HCT116 (cell line): ENCODE data around the gene MACROD1. TPM values are rescaled to one million over a fixed set of nuclear protein-coding genes. Genes with fewer than 3 reads are reported as not detected.

Experiments used
- ATAC-seq: fragments of 200-7000 bp; cut with Tn5 transposase; 2 replicates; pipeline ENCODE4 v1.9.1; 2020; ENCODE audit warnings: mild to moderate bottlenecking, moderate library complexity
- BruUV-seq: library from RNA; stranded (reverse); fragments of 400-500 nt; replicated peaks from 2 replicates; lab custom pipeline; 2021; lab: Mats Ljungman, UMichigan
- CTCF ChIA-PET: fragments of 300-600 bp; sonication (Branson Sonifier 250); formaldehyde crosslinking; loops from one replicate; lab custom pipeline; 2021; ENCODE audit warnings: antibody characterized with exemption; lab: Charles Lee
- POLR2A ChIA-PET: fragments of 300-600, 350-600 bp; sonication (Branson Sonifier 250); formaldehyde crosslinking; loops from one replicate; lab custom pipeline; 2021; ENCODE audit warnings: antibody characterized with exemption; lab: Charles Lee
- RAD21 ChIA-PET, 2 experiments: fragments of 300-600 bp; sonication (Branson Sonifier 250); formaldehyde crosslinking; loops; one replicate each; lab custom pipeline; 2023; ENCODE audit warnings: low total read pairs in 2 of 2; ENCODE audit not compliant: uncharacterized antibody in 2 of 2, unreplicated experiment in 2 of 2, low non-redundant PET in 1 of 2; lab: Charles Lee
- DNase-seq: peaks from one replicate; pipeline ENCODE4 v3.0.0-alpha.2; 2010; ENCODE audit warnings: low read depth, low spot score
- H2AFZ ChIP-seq: fragments of 200-600 bp; shearing (Covaris generic), sonication (generic); 2 replicates; pipeline ENCODE4 v1.6.1; 2017; ENCODE audit warnings: low read depth, mixed run types, mixed read lengths, antibody characterized with exemption, low read length; ENCODE audit not compliant: poor library complexity, severe bottlenecking
- H3K27ac ChIP-seq: 2 replicates; pipeline ENCODE4 v1.5.1; 2012; ENCODE audit warnings: low read depth, low read length
- H3K27me3 ChIP-seq: fragments of 200-600 bp; sonication (generic); 2 replicates; pipeline ENCODE4 v1.6.1; 2016; ENCODE audit warnings: mixed run types, low read length, mixed read lengths; ENCODE audit not compliant: insufficient read depth
- H3K36me3 ChIP-seq, 2 experiments: fragments of 200-500 bp in 1 of 2; fragments of 200-600 bp in 1 of 2; sonication (Bioruptor generic) in 1 of 2; sonication (generic) in 1 of 2; 2 replicates each; pipeline versions ENCODE4 v1.5.1 to v1.6.1; 2014 to 2016; ENCODE audit warnings: low read length in 2 of 2, inconsistent platforms in 1 of 2, mixed read lengths in 1 of 2, mixed run types in 1 of 2; ENCODE audit not compliant: insufficient read depth in 2 of 2, control insufficient read depth in 1 of 2
- H3K4me1 ChIP-seq, 2 experiments: fragments of 200-600 bp in 1 of 2; sonication (generic) in 1 of 2; 2 replicates each; pipeline versions ENCODE4 v1.5.1 to v1.6.1; 2012 to 2017; ENCODE audit warnings: low read length in 2 of 2, inconsistent platforms in 1 of 2, mild to moderate bottlenecking in 1 of 2, mixed read lengths in 1 of 2, mixed run types in 1 of 2, moderate library complexity in 1 of 2; ENCODE audit not compliant: insufficient read depth in 2 of 2, control insufficient read depth in 1 of 2
- H3K4me2 ChIP-seq: fragments of 200-600 bp; sonication (generic); 2 replicates; pipeline ENCODE4 v1.6.1; 2017; ENCODE audit warnings: mixed run types, low read length, mixed read lengths
- H3K4me3 ChIP-seq, 2 experiments: fragments of 200-600 bp in 1 of 2; sonication (generic) in 1 of 2; replicated peaks in 1 of 2; 2 replicates each; pipeline ENCODE4 v1.5.1; 2011 to 2016; ENCODE audit warnings: low read length in 2 of 2, control low read depth in 1 of 2, low read depth in 1 of 2, mild to moderate bottlenecking in 1 of 2, mixed read lengths in 1 of 2, mixed run types in 1 of 2
- H3K79me2 ChIP-seq: fragments of 200-600 bp; sonication (generic); 2 replicates; pipeline ENCODE4 v1.6.1; 2017; ENCODE audit warnings: mild to moderate bottlenecking, mixed run types, low read length, moderate library complexity, mixed read lengths; ENCODE audit not compliant: insufficient read depth
- H3K9ac ChIP-seq: fragments of 200-600 bp; sonication (generic); 2 replicates; pipeline ENCODE4 v1.6.1; 2016; ENCODE audit warnings: low read length, mixed read lengths
- H3K9me2 ChIP-seq: fragments of 200-600 bp; sonication (generic), shearing (Covaris generic); 2 replicates; pipeline ENCODE4 v1.6.1; 2017; ENCODE audit warnings: mixed run types, mild to moderate bottlenecking, moderate library complexity; ENCODE audit not compliant: insufficient read depth
- H3K9me3 ChIP-seq, 2 experiments: fragments of 200-500 bp in 1 of 2; fragments of 200-600 bp in 1 of 2; sonication (Bioruptor generic) in 1 of 2; sonication (generic) in 1 of 2; 2 replicates each; pipeline ENCODE4 v1.6.1; 2014 to 2017; ENCODE audit warnings: low read length in 2 of 2, mixed read lengths in 2 of 2, inconsistent platforms in 1 of 2, low read depth in 1 of 2, mild to moderate bottlenecking in 1 of 2, mixed run types in 1 of 2, moderate library complexity in 1 of 2; ENCODE audit not compliant: control insufficient read depth in 1 of 2, insufficient read depth in 1 of 2
- H4K20me1 ChIP-seq: fragments of 200-600 bp; sonication (generic), shearing (Covaris generic); 2 replicates; pipeline ENCODE4 v1.6.1; 2017; ENCODE audit warnings: mixed run types, mild to moderate bottlenecking, moderate library complexity; ENCODE audit not compliant: insufficient read depth
- CBX3 ChIP-seq: IDR thresholded peaks from 2 replicates; pipeline ENCODE4 v1.6.1; 2012; ENCODE audit warnings: low read depth
- CEBPB ChIP-seq: IDR thresholded peaks from 2 replicates; pipeline ENCODE4 v1.6.1; 2012; ENCODE audit warnings: low read depth
- SIN3A ChIP-seq: IDR thresholded peaks from 2 replicates; pipeline ENCODE4 v1.6.1; 2012; ENCODE audit warnings: low read depth
- SP1 ChIP-seq: IDR thresholded peaks from 2 replicates; pipeline ENCODE4 v1.6.1; 2012; ENCODE audit warnings: low read depth
- SRF ChIP-seq: IDR thresholded peaks from 2 replicates; pipeline ENCODE4 v1.6.1; 2012; ENCODE audit warnings: low read depth
- YY1 ChIP-seq: IDR thresholded peaks from 2 replicates; pipeline ENCODE4 v1.6.1; 2011; ENCODE audit warnings: low read length, low read depth, moderate library complexity, mild to moderate bottlenecking; ENCODE audit not compliant: insufficient replicate concordance; ENCODE audit errors: extremely low read depth
- ZNF274 ChIP-seq: fragments of 200-500 bp; sonication (Bioruptor generic); IDR thresholded peaks from 2 replicates; pipeline ENCODE4 v1.6.1; 2014; ENCODE audit warnings: mild to moderate bottlenecking, low read depth, low read length, inconsistent platforms
- intact Hi-C: fragments of 100-400 bp; cut with micrococcal nuclease; formaldehyde crosslinking; loops from 2 replicates; pipeline ENCODE4 v1.10.0; 2022
- total RNA-seq: library from RNA; stranded (reverse); gene quantifications from one replicate; pipeline ENCODE4 v1.2.1, GENCODE V29; 2021; ENCODE audit not compliant: unreplicated experiment
- TF ChIP-seq, protein P1 (sequence below): IDR thresholded peaks from 2 replicates; pipeline ENCODE4 v1.6.1; 2012
- TF ChIP-seq, protein P2 (sequence below): IDR thresholded peaks from 2 replicates; pipeline ENCODE4 v1.6.1; 2012

Gene MACROD1
- total RNA-seq, 1 experiment from 2014 or later, result 61.1 TPM

DNA sequence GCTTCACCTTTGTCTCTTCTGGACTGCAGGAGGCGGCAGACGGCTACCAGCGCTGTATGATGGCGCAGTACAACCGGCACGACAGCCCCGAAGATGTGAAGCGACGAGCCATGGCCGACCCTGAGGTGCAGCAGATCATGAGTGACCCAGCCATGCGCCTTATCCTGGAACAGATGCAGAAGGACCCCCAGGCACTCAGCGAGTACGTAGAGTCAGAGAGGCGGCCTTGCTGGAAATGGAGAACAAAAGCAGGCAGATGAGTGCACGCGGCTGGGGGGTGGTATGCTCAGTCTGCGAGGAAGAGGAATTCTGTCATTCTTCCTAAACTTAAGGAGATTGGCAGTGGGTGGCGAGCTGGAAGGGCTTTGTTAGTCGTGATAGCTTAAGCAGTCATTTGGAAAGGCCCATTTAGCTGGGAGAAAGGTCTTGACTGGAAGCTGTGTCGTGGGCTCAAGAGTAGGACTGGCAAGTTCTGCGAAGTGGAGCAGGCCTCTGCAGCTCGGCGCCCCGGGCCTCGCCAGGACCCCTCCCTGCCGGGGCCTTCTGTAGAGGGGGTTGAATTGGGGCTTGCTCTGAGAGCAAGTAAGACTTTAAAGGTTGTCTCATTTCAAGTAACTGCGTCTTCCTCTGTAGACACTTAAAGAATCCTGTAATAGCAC is 37.6 kb upstream of the MACROD1 start:
- intact Hi-C loops, result loop anchor here (1.0 to 2.0 kb wide), 3 partner anchors 67 to 152 kb away; no protein-coding TSS in a partner anchor
- no peak overlapping the region for H3K27ac ChIP-seq
- H3K4me2 ChIP-seq, result no peak overlapping the region
- ChIA-PET CTCF (interaction anchor here (1.6 to 4.6 kb wide), 8 partner anchors 15 to 152 kb away, joined by 4 to 80 read pairs (median 9); partner anchors contain the start of genes CATSPERZ, ESRRA, FKBP2 and PRDX5), POLR2A (interaction anchor here (1.3 to 2.2 kb wide), 4 partner anchors 18 to 101 kb away, joined by 3 to 10 read pairs (median 6); partner anchors contain the start of gene STIP1), RAD21 (interaction anchor here in 1 of 2 experiments (1.6 kb wide), 1 partner anchor 18 kb away, joined by 3 read pairs; the partner anchor contains the start of gene STIP1)
- no peaks in the 10 kb centered on the region for H3K27me3 ChIP-seq
- DNase-seq (no peak), ATAC-seq (no peak)
- no peak overlapping the region for H2AFZ ChIP-seq
- no peaks in the 10 kb centered on the region for H3K9me3 ChIP-seq
- no peaks in the 10 kb centered on the region for H4K20me1 ChIP-seq
- no TSS peak for BruUV-seq
- no peak overlapping the region for H3K9ac ChIP-seq
- TF ChIP-seq CBX3 (no peak), CEBPB (no peak), SIN3A (no peak), ZNF274 (no peak), SRF (no peak), YY1 (no peak), SP1 (no peak)
- TF ChIP-seq, protein P1, sequence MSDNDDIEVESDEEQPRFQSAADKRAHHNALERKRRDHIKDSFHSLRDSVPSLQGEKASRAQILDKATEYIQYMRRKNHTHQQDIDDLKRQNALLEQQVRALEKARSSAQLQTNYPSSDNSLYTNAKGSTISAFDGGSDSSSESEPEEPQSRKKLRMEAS, result no peak
- TF ChIP-seq, protein P2, sequence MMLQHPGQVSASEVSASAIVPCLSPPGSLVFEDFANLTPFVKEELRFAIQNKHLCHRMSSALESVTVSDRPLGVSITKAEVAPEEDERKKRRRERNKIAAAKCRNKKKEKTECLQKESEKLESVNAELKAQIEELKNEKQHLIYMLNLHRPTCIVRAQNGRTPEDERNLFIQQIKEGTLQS, result no peak
- H3K4me1 ChIP-seq, result peaks cover 0 to 8% of the 10 kb centered on the region in 2 experiments; a peak in 1 of 4 replicates
- H3K36me3 ChIP-seq, result peaks cover 48 to 57% of the 10 kb centered on the region in 2 experiments
- no peaks in the 10 kb centered on the region for H3K9me2 ChIP-seq
- peaks cover 38% of the 10 kb centered on the region; the same call in 1 of the 2 replicates for H3K79me2 ChIP-seq
- no peak overlapping the region for H3K4me3 ChIP-seq
